Immature natural killer cell (primary cell): ENCODE results near the gene MAGEB6B. TPM values are rescaled to one million over a fixed set of nuclear protein-coding genes. Genes with fewer than 3 reads are reported as not detected.
"Not testable (repeated sequence)": the region's sequence is repeated elsewhere in the genome, so short reads cannot be mapped to it uniquely, and the experiment has no call there.

Experiments used
- DNase-seq, 3 donors: peaks; one replicate each; pipeline ENCODE4 v3.0.0; 2022; ENCODE audit warnings: mixed read lengths in 1 of 3
- H3K27ac Mint-ChIP-seq, 6 donors: one replicate each; pipeline ENCODE4 v1.8.0; 2020; ENCODE audit warnings: mixed read lengths in 6 of 6, mild to moderate bottlenecking in 5 of 6, inconsistent platforms in 4 of 6, moderate library complexity in 3 of 6
- H3K27me3 Mint-ChIP-seq, 3 donors: one replicate each; pipeline ENCODE4 v1.8.0; 2020 to 2021; ENCODE audit warnings: low read depth in 3 of 3, mild to moderate bottlenecking in 3 of 3, mixed read lengths in 3 of 3, moderate library complexity in 3 of 3, inconsistent platforms in 1 of 3
- H3K36me3 Mint-ChIP-seq, 3 donors: one replicate each; pipeline ENCODE4 v1.8.0; 2020; ENCODE audit warnings: mixed read lengths in 3 of 3, inconsistent platforms in 2 of 3, mild to moderate bottlenecking in 2 of 3
- H3K4me1 Mint-ChIP-seq, 2 donors: one replicate each; pipeline ENCODE4 v1.8.0; 2020; ENCODE audit warnings: inconsistent platforms in 2 of 2, mild to moderate bottlenecking in 2 of 2, mixed read lengths in 2 of 2, moderate library complexity in 1 of 2
- H3K4me3 Mint-ChIP-seq, 5 donors: one replicate each; pipeline ENCODE4 v1.8.0; 2020; ENCODE audit warnings: mild to moderate bottlenecking in 5 of 5, mixed read lengths in 5 of 5, inconsistent platforms in 3 of 5, moderate library complexity in 3 of 5
- H3K9me3 Mint-ChIP-seq, 6 donors: one replicate each; pipeline ENCODE4 v1.8.0; 2020; ENCODE audit warnings: mild to moderate bottlenecking in 6 of 6, mixed read lengths in 6 of 6, inconsistent platforms in 4 of 6, moderate library complexity in 3 of 6
- polyA plus RNA-seq, 3 donors: library from polyadenylated mRNA; unstranded; fragments of 300-500 nt; fragmentation: Illumina TruSeq; gene quantifications; one replicate each; pipeline ENCODE4 v1.2.3, GENCODE V29; 2021

The MAGEB6B gene
- polyA plus RNA-seq: not detected

- no peak for DNase-seq
- Mint-ChIP-seq H3K4me1 (no peaks in the 10 kb centered on the region), H3K27ac (no peak within 1 kb of the TSS), H3K4me3 (no peak within 1 kb of the TSS), H3K27me3 (peaks cover 0 to 3% (median 2%) of the 10 kb centered on the region in 3 donors), H3K36me3 (no peaks in the 10 kb centered on the region), H3K9me3 (peaks cover 0 to 13% (median 6%) of the 10 kb centered on the region in 6 donors)
These were observed at the start of gene MAGEB6B for GRCh38 chrX:26160301-26160700. MAGEB6B (plus strand) TSS chrX:26160601; CDS start chrX:26160601, 0 bp downstream.

GRCh38 chrX:26138274-26138673 is 22.1 kb upstream of the MAGEB6B start, which contains the start of gene MAGEB18:
MAGEB18 (plus strand) TSS chrX:26138343; CDS start chrX:26138986, 643 bp downstream.
- Mint-ChIP-seq H3K4me1 (no peaks in the 10 kb centered on the region), H3K27me3 (peaks cover 0 to 3% (median 0%) of the 10 kb centered on the region in 3 donors), H3K36me3 (no peaks in the 10 kb centered on the region), H3K27ac (no peak within 1 kb of the TSS), H3K9me3 (peaks cover 0 to 13% (median 6%) of the 10 kb centered on the region in 6 donors), H3K4me3 (no peak within 1 kb of the TSS)
- DNase-seq: no peak

- no peaks in the 10 kb centered on the region for H3K4me1 Mint-ChIP-seq
- peaks cover 2 to 10% (median 8%) of the 10 kb centered on the region in 6 donors for H3K9me3 Mint-ChIP-seq
- DNase-seq: no peak
- peaks cover 0 to 2% (median 0%) of the 10 kb centered on the region in 3 donors for H3K27me3 Mint-ChIP-seq
- H3K27ac Mint-ChIP-seq: no peak overlapping the region
- H3K4me3 Mint-ChIP-seq: no peak overlapping the region
- H3K36me3 Mint-ChIP-seq: no peaks in the 10 kb centered on the region
These were observed 14.4 kb upstream of the MAGEB6B start for GRCh38 chrX:26146024-26146423.

- Mint-ChIP-seq H3K4me1 (no peaks in the 10 kb centered on the region), H3K9me3 (peaks cover 0 to 6% (median 0%) of the 10 kb centered on the region in 6 donors), H3K27me3 (no peaks in the 10 kb centered on the region), H3K27ac (no peak within 1 kb of the TSS), H3K36me3 (no peaks in the 10 kb centered on the region), H3K4me3 (no peak within 1 kb of the TSS)
- DNase-seq: no peak
These were observed 31.8 kb downstream of the MAGEB6B start, which contains the start of gene MAGEB6 for GRCh38 chrX:26192204-26192603. MAGEB6 (plus strand) TSS chrX:26192440; CDS start chrX:26193847, 1,407 bp downstream.

GRCh38 chrX:26203561-26203960 is 43.2 kb downstream of the MAGEB6B start:
- no peak overlapping the region for H3K27ac Mint-ChIP-seq
- H3K27me3 Mint-ChIP-seq: peaks cover 0 to 4% (median 0%) of the 10 kb centered on the region in 3 donors
- H3K36me3 Mint-ChIP-seq: no peaks in the 10 kb centered on the region
- H3K4me1 Mint-ChIP-seq: no peaks in the 10 kb centered on the region
- no peak for DNase-seq
- H3K9me3 Mint-ChIP-seq: peaks cover 0 to 17% (median 6%) of the 10 kb centered on the region in 6 donors
- H3K4me3 Mint-ChIP-seq: no peak overlapping the region

GRCh38 chrX:26204717-26205116 is 44.3 kb downstream of the MAGEB6B start:
- H3K4me1 Mint-ChIP-seq, DNase-seq, H3K27me3 Mint-ChIP-seq, H3K27ac Mint-ChIP-seq, H3K4me3 Mint-ChIP-seq, H3K36me3 Mint-ChIP-seq: not testable (repeated sequence)
- H3K9me3 Mint-ChIP-seq: peaks cover 0 to 12% (median 6%) of the 10 kb centered on the region in 6 donors

GRCh38 chrX:26208012-26208411 is 47.6 kb downstream of the MAGEB6B start:
- H3K27ac Mint-ChIP-seq: no peak overlapping the region
- peaks cover 0 to 20% (median 2%) of the 10 kb centered on the region in 6 donors for H3K9me3 Mint-ChIP-seq
- H3K36me3 Mint-ChIP-seq: no peaks in the 10 kb centered on the region
- H3K27me3 Mint-ChIP-seq: peaks cover 0 to 4% (median 0%) of the 10 kb centered on the region in 3 donors
- H3K4me3 Mint-ChIP-seq: no peak overlapping the region
- no peak for DNase-seq
- H3K4me1 Mint-ChIP-seq: no peaks in the 10 kb centered on the region

Other genes starting within 250 kb of the MAGEB6B start
- gene MAGEB18, start 22.3 kb upstream of the MAGEB6B start, polyA plus RNA-seq: not detected
- not detected for gene MAGEB6, start 31.8 kb downstream of the MAGEB6B start, polyA plus RNA-seq
- gene MAGEB5, start 55.6 kb downstream of the MAGEB6B start, polyA plus RNA-seq: not detected